Measurements from ENCODE around the gene EFHD2. TPM values are rescaled to one million over a fixed set of nuclear protein-coding genes. Genes with fewer than 3 reads are reported as not detected.
"Not testable (repeated sequence)": the region's sequence is repeated elsewhere in the genome, so short reads cannot be mapped to it uniquely, and the experiment has no call there.

The EFHD2 gene
- total RNA-seq, 6 experiments from 2014 or later: 41.2 to 67.2 (median 65.3) TPM

DNA sequence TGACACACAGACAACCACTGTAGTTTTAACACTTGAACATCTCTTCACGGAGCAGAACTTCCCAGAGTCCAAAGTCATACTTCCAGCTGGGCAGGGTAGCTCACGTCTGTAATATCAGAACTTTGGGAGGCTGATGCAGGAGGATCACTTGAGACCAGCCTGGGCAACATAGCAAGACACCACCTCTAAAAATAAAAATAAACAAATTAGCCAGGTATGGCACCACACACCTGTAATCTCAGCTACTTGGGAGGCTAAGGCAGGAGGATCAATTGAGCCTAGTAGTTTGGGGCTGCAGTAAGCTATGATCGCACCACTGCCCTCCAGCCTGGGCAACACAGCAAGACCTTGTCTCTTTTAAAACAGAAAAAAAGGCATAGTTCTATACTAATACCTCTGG lies 24.3 kb upstream of the EFHD2 start:
- H3K4me1 Mint-ChIP-seq (ENCODE audit: low read depth): peaks cover 13% of the 10 kb centered on the region
- H3K27ac Mint-ChIP-seq: no peak overlapping the region
- no peak for TF ChIP-seq CTCF (IDR thresholded peaks at IDR 0.05)
- no peak overlapping the region for H3K4me3 Mint-ChIP-seq
- H3K27me3 Mint-ChIP-seq (ENCODE audit: insufficient read depth): peaks cover 19% of the 10 kb centered on the region
- DNase-seq: no peak
- H3K9me3 Mint-ChIP-seq: no peaks in the 10 kb centered on the region
- no peaks in the 10 kb centered on the region for H3K36me3 Mint-ChIP-seq (ENCODE audit: low read depth)

- no peak for DNase-seq
- Mint-ChIP-seq H3K27ac (no peak overlapping the region), H3K27me3 (ENCODE audit: insufficient read depth) (peaks cover 19% of the 10 kb centered on the region), H3K9me3 (no peaks in the 10 kb centered on the region), H3K4me3 (no peak overlapping the region), H3K36me3 (ENCODE audit: low read depth) (no peaks in the 10 kb centered on the region), H3K4me1 (ENCODE audit: low read depth) (peaks cover 13% of the 10 kb centered on the region)
- no peak for TF ChIP-seq CTCF (IDR thresholded peaks at IDR 0.05)
Measured at GRCh38 chr1:15386164-15386749, 23.4 kb upstream of the EFHD2 start.

- DNase-seq: no peak
- no peak overlapping the region for H3K27ac Mint-ChIP-seq
- peaks cover 21% of the 10 kb centered on the region for H3K27me3 Mint-ChIP-seq (ENCODE audit: insufficient read depth)
- H3K4me1 Mint-ChIP-seq (ENCODE audit: low read depth): peaks cover 13% of the 10 kb centered on the region
- no peaks in the 10 kb centered on the region for H3K36me3 Mint-ChIP-seq (ENCODE audit: low read depth)
- H3K4me3 Mint-ChIP-seq: no peak overlapping the region
- TF ChIP-seq CTCF (IDR thresholded peaks at IDR 0.05): no peak
- no peaks in the 10 kb centered on the region for H3K9me3 Mint-ChIP-seq
Measured at GRCh38 chr1:15388201-15388880, 21.3 kb upstream of the EFHD2 start.

- not testable (repeated sequence) for DNase-seq; H3K27ac Mint-ChIP-seq; H3K4me3 Mint-ChIP-seq; H3K4me1 Mint-ChIP-seq (ENCODE audit: low read depth); H3K36me3 Mint-ChIP-seq (ENCODE audit: low read depth); H3K9me3 Mint-ChIP-seq
- peaks cover 17% of the 10 kb centered on the region for H3K27me3 Mint-ChIP-seq (ENCODE audit: insufficient read depth)
Measured at GRCh38 chr1:15389828-15390227, 19.9 kb upstream of the EFHD2 start.

DNA sequence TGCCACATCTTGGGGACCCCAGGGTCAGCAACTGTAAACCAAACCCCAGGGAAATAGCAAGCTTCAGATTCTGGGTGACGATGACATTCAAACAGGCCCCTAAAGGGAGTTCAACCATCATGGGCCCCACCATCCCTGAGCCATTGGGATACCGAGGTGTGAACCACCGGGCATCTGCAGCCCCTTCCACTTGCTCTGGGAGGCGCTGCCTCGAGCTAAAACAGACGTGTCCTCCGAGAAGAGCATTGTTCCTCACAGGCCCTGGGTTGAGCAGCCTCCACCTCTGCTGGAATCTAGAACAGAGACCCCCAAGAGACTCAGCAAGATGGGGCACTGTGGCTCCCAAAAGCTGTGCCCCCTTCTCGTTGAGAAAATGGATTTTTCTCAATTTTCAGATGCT lies 19.0 kb upstream of the EFHD2 start:
- no peak for TF ChIP-seq CTCF (IDR thresholded peaks at IDR 0.05)
- Mint-ChIP-seq H3K9me3 (no peaks in the 10 kb centered on the region), H3K36me3 (ENCODE audit: low read depth) (no peaks in the 10 kb centered on the region), H3K27me3 (ENCODE audit: insufficient read depth) (peaks cover 17% of the 10 kb centered on the region), H3K27ac (no peak overlapping the region), H3K4me3 (no peak overlapping the region), H3K4me1 (ENCODE audit: low read depth) (no peaks in the 10 kb centered on the region)
- no peak for DNase-seq

GRCh38 chr1:15391366-15391765 lies 18.3 kb upstream of the EFHD2 start:
- peaks cover 18% of the 10 kb centered on the region for H3K27me3 Mint-ChIP-seq (ENCODE audit: insufficient read depth)
- H3K4me1 Mint-ChIP-seq (ENCODE audit: low read depth): no peaks in the 10 kb centered on the region
- no peak overlapping the region for H3K27ac Mint-ChIP-seq
- no peak for DNase-seq
- no peak overlapping the region for H3K4me3 Mint-ChIP-seq
- H3K9me3 Mint-ChIP-seq: no peaks in the 10 kb centered on the region
- no peak for TF ChIP-seq CTCF (IDR thresholded peaks at IDR 0.05)
- no peaks in the 10 kb centered on the region for H3K36me3 Mint-ChIP-seq (ENCODE audit: low read depth)
